Neutrophil (primary cell): ENCODE results near the gene OCA2.

Experiments used
- H3K27ac ChIP-seq: fragments of 200-600 bp; sonication (generic); 2 replicates; pipeline ENCODE4 v1.5.1; 2016; ENCODE audit warnings: mild to moderate bottlenecking, moderate library complexity
- H3K27me3 ChIP-seq: fragments of 200-600 bp; sonication (generic); 2 replicates; pipeline ENCODE4 v1.6.0; 2016; ENCODE audit warnings: mild to moderate bottlenecking
- H3K36me3 ChIP-seq: fragments of 200-600 bp; sonication (generic); 2 replicates; pipeline ENCODE4 v1.5.1; 2017
- H3K4me1 ChIP-seq, 2 experiments: fragments of 200-600 bp in 1 of 2; sonication (generic) in 1 of 2; 1 replicate in 1 of 2; 2 replicates in 1 of 2; pipeline versions ENCODE4 v1.5.1 to v1.6.1; 2013 to 2016; ENCODE audit warnings: low read depth in 1 of 2, low read length in 1 of 2, mild to moderate bottlenecking in 1 of 2, moderate library complexity in 1 of 2; ENCODE audit not compliant: control insufficient read depth in 1 of 2, insufficient read depth in 1 of 2
- H3K4me3 ChIP-seq, 2 experiments: fragments of 200-600 bp in 1 of 2; sonication (generic) in 1 of 2; 1 replicate in 1 of 2; 2 replicates in 1 of 2; pipeline ENCODE4 v1.5.1; 2013 to 2016; ENCODE audit warnings: low read depth in 1 of 2, low read length in 1 of 2, mild to moderate bottlenecking in 1 of 2, moderate library complexity in 1 of 2
- H3K9me3 ChIP-seq: fragments of 200-600 bp; sonication (generic); 2 replicates; pipeline ENCODE4 v1.5.1; 2016
- CTCF ChIP-seq: fragments of 200-600 bp; sonication (generic); IDR thresholded peaks from 2 replicates; pipeline ENCODE4 v1.5.1; 2016; ENCODE audit warnings: antibody characterized with exemption

The OCA2 gene

GRCh38 chr15:27815035-27815434 lies 284.1 kb downstream of the OCA2 start:
- no peak for TF ChIP-seq CTCF
- no peak overlapping the region for H3K27ac ChIP-seq
- H3K9me3 ChIP-seq = no peaks in the 10 kb centered on the region
- H3K36me3 ChIP-seq = no peaks in the 10 kb centered on the region
- no peaks in the 10 kb centered on the region for H3K27me3 ChIP-seq
- no peak overlapping the region for H3K4me3 ChIP-seq
- no peaks in the 10 kb centered on the region for H3K4me1 ChIP-seq

DNA sequence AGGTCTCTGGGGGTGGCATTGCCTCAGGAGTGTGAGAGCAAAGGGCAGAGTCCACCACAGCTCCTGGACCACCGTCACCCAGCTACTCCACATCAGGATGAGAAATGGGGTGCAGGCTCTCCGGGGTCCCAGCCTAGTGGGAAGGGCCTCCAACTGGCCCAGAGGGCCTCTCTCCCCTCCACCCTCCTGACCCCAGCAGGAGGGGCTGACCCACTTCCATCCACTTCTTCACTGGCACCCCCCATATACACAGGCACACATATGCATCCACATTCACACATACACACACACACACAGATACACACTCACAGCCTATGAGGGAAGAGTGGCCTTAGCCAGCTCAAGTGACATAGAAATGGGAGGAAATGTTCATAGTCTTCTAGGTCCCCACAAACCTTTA lies 286.0 kb downstream of the OCA2 start:
- Histone ChIP-seq H3K27ac (no peak overlapping the region), H3K9me3 (no peaks in the 10 kb centered on the region), H3K27me3 (no peaks in the 10 kb centered on the region), H3K4me3 (no peak overlapping the region), H3K36me3 (no peaks in the 10 kb centered on the region), H3K4me1 (no peaks in the 10 kb centered on the region)
- no peak for TF ChIP-seq CTCF

- no peaks in the 10 kb centered on the region for H3K4me1 ChIP-seq
- H3K27me3 ChIP-seq = no peaks in the 10 kb centered on the region
- no peaks in the 10 kb centered on the region for H3K9me3 ChIP-seq
- H3K36me3 ChIP-seq = no peaks in the 10 kb centered on the region
- H3K4me3 ChIP-seq = no peak overlapping the region
- no peak for TF ChIP-seq CTCF
- H3K27ac ChIP-seq = no peak overlapping the region
These were observed 290.9 kb downstream of the OCA2 start for GRCh38 chr15:27808182-27808581.

DNA sequence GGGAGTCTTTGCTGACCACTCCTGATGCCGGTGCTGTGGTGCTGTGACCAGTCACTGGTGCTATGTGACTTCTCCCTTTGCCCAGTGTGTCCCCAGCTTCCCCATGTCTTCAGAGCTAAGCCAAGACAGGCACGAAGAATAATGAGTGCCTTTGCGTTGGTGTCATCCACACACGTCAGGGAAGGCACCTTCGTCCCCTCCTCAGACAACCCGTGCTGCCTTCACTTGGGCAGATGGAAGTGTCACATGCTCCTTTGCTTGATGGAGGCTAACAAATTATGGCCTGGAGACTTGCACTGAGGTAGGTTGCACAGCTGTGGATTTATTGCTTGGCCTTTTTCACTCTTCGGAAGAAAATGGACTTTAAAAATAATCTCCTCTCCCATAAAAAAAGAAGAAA lies 291.8 kb downstream of the OCA2 start:
- Histone ChIP-seq H3K4me1 (no peaks in the 10 kb centered on the region), H3K27ac (no peak overlapping the region), H3K27me3 (no peaks in the 10 kb centered on the region), H3K9me3 (no peaks in the 10 kb centered on the region), H3K36me3 (no peaks in the 10 kb centered on the region), H3K4me3 (no peak overlapping the region)
- TF ChIP-seq CTCF = no peak

GRCh38 chr15:27806396-27806795 lies 292.7 kb downstream of the OCA2 start:
- Histone ChIP-seq H3K9me3 (no peaks in the 10 kb centered on the region), H3K4me3 (no peak overlapping the region), H3K27me3 (no peaks in the 10 kb centered on the region), H3K27ac (no peak overlapping the region), H3K36me3 (no peaks in the 10 kb centered on the region), H3K4me1 (no peaks in the 10 kb centered on the region)
- no peak for TF ChIP-seq CTCF
